ENCODE measurements around the gene PAX8.

DNA sequence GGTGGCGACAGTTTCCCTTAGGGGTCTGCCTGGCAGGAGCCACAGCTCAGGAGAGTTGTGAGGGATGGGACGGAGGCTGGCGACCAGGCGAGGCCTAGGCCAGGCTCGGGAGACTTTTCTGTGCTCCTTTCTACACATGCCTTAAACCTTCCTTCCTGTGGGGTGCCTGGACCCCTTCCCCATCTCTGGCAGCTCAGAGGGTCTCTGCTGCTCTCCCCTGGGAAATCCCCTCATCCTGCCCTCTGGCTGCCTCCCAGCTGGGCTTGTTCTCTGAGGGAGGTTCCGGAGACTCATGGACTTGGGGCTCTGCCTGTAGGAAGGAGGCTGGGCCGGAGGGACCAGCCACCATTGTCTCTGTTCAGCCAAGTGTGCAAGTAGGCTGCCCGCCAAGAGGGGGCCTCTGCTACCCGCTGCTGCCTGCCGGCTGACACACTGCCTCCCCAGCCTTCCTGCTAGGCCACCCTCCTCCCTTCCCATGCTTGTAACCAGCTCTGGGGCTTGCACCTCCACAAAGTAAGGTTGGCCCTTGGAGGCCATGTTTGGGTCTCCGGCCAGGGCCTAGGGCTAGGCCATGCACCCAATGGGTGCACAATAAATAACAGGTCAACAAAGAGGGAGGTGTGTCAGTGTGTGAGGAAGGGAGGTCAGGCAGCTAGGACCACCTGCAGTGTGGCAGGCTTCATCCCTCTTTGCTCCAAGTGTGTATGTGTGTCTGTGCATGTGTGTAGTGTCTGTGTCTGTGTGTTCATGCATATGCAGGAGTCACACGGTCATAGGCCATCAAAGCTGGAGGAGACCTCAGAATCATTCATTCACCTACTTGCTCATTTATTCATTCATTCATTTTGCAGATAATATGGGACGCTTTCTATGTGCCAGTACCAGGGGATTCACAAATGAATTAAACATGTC, 76.2 kb downstream of the PAX8 start:
- TF ChIP-seq POLR2A (IDR thresholded peaks at IDR 0.05; ENCODE audit: low read depth, low read length) (peak; percentile 54; the same call in 1 of the 2 replicates), POLR2AphosphoS5 (IDR thresholded peaks at IDR 0.05; ENCODE audit: low read depth, low read length) (peak; percentile 71)

Data from GM12892 (cell line).